Choroid plexus epithelial cell (primary cell): ENCODE measurements around the gene C2orf80.

Experiments
- DNase-seq: peaks from one replicate; pipeline ENCODE4 v3.0.0-alpha.2; 2010; ENCODE audit warnings: low read depth
- H3K4me3 ChIP-seq: 2 replicates; pipeline ENCODE4 v1.5.1; 2011; ENCODE audit warnings: low read depth, mild to moderate bottlenecking, control low read depth, low read length, moderate library complexity
- TF ChIP-seq, protein P1 (sequence below): conservative IDR thresholded peaks from 2 replicates; pipeline ENCODE4 v1.5.1; 2011; ENCODE audit warnings: low read depth, mild to moderate bottlenecking, control low read depth, inconsistent platforms, low read length, moderate library complexity

C2orf80 gene

DNA sequence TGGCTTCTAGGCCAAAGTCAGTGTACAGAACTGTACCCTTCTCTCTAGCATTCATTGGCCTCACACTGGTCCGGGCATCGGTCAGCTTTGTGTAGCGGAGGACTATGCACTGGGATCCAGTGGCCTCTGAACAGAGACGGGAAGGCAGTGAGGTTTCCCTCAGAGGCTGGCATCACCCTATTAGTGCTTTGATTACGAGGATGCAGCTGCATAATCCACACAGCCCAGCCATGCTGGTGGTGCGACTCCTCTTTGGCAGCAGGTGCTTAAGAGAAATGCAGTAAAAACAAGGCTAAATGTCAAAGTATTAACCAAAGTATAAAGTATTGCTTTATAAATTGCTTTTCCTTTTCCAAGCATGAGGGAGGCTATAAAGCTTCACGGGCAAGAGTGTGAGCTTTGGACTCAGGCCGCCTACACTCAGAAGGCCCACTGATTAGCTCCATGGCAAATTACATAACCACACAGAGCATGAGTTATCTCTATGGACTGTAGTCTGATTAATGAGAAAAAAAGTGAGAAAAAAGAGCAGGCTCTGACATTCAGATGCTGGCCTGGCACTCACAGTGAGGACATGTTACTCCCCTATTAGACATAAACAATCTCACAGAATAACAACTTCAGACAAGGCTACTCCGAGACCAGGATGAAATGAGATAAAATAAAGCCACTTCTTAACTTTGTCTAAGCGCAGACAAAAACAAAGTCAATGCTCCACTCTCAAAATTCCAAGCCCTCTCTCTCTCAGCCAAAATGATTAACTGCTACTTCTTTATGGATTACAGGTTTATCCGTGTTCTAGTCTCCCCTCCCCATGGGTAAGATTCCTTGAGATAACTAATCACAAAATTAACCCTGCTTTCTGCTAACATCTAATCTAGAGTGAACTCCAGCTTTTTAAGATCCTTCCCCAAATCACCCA, 53.8 kb downstream of the C2orf80 start:
- DNase-seq = no peak
- TF ChIP-seq, protein P1, sequence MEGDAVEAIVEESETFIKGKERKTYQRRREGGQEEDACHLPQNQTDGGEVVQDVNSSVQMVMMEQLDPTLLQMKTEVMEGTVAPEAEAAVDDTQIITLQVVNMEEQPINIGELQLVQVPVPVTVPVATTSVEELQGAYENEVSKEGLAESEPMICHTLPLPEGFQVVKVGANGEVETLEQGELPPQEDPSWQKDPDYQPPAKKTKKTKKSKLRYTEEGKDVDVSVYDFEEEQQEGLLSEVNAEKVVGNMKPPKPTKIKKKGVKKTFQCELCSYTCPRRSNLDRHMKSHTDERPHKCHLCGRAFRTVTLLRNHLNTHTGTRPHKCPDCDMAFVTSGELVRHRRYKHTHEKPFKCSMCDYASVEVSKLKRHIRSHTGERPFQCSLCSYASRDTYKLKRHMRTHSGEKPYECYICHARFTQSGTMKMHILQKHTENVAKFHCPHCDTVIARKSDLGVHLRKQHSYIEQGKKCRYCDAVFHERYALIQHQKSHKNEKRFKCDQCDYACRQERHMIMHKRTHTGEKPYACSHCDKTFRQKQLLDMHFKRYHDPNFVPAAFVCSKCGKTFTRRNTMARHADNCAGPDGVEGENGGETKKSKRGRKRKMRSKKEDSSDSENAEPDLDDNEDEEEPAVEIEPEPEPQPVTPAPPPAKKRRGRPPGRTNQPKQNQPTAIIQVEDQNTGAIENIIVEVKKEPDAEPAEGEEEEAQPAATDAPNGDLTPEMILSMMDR = no peak
- no peak overlapping the region for H3K4me3 ChIP-seq

DNA sequence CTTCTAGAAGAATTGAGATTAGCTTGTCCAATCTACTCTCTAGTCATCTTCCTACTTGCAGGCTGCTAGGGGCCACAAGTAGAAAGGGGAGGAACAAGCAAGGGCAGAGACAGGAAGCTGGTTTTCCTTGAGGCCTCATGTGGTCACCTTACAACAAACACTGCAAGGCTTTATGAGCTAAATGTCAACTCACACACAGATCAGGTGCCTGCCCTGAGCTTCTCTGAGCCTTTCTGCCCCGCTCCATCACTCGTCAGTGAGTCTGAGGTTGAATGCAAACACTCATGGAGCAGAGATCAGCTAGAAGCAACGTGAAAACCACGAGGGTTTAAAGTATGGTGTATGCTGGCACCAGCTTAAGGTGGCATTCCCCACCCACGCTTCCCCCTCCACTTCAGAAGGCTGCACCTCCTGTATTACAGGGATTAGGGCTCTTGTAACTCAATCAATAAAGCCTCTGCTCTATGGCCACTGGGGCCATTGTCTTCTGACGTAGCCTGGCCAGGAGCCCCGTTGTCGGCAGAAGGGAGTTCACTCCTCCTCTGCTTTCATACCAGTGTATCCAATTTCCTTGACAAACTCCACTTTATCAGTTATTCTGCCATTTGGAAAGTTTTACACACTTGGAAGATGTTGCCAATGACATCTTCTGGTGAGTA, 54.8 kb downstream of the C2orf80 start:
- DNase-seq = no peak
- TF ChIP-seq, protein P1 = no peak

DNA sequence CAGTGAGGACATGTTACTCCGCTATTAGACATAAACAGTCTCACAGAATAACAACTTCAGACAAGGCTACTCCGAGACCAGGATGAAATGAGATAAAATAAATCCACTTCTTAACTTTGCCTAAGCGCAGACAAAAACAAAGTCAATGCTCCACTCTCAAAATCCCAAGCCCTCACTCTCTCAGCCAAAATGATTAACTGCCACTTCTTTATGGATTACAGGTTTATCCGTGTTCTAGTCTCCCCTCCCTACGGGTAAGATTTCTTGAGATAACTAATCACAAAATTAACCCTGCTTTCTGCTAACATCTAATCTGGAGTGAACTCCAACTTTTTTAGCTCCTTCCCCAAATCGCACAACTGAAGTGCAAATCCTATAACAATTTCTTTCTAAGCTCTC, 59.1 kb downstream of the C2orf80 start:
- no peak for DNase-seq
- no peak overlapping the region for H3K4me3 ChIP-seq
- TF ChIP-seq, protein P1 = no peak

More for the DNA sequence above, 54.8 kb downstream of the C2orf80 start:
- no peak overlapping the region for H3K4me3 ChIP-seq

DNA sequence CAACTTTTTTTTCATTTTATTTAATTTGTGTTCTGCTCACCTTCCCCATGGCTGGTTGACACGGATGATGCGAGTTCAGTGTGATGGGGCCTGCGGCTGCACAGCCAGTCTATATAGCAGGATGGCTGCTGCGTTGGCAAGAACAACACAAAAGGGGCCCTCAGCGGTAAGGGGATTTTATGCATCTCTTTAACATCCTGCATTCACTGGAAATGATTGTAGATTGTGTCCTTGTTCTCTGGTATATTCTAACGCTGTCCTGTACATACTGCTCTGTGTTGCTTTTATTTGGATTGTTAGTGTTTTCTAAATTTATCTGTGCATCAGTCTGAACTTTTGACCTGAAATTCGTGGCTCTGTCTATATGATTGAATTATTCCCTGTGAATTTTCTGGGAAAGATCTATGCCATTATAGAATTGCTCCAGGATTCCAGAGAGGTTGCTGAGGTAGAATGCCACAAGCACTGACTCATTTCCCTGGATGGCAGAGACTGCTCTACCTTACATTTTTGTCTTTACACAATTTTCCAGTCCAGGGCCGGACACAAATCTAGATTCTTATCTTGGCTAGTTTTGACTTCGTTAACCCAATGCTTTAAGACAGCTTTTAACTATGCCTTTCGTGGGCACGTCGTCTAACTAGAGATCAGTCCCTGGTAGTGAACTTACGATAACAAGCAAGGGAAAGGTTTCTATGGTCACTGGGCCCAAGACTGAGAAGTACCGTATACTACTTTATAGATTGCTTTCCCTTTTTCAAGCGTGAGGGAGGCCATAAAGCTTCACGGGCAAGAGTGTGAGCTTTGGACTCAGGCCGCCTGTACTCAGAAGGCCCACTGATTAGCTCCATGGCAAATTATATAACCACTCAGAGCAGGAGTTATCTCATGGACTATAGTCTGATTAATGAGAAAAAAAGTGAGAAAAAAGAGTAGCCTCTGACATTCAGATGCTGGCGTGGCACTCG, 59.8 kb downstream of the C2orf80 start, which contains the start of gene CRYGC:
CRYGC (minus strand) TSS at position 85 of the 968 bp plus-strand sequence; CDS start at position 49, 36 bp downstream.
- TF ChIP-seq, protein P1 = no peak
- no peak within 1 kb of the TSS for H3K4me3 ChIP-seq
- no peak for DNase-seq

DNA sequence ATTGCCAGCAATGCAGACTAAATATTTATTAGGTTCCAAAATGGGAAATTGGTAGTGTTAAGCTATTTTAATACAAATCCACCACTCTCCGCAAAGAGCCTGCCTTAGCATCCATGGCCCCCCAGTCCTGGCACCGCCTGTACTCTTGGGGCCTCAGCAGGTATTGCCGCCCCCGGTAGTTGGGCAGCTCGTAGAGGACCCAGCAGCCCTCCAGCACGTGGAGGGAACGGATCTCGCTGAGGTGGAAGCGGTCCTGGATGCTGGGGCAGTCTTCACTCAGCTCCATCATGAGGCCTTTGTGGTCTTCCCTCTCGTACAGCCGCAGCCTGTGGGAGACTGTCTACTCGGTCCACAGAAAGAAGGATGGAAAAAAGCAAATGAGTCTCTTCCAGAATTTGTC, 61.7 kb downstream of the C2orf80 start:
- no peak overlapping the region for H3K4me3 ChIP-seq
- no peak for DNase-seq
- TF ChIP-seq, protein P1 = no peak

DNA sequence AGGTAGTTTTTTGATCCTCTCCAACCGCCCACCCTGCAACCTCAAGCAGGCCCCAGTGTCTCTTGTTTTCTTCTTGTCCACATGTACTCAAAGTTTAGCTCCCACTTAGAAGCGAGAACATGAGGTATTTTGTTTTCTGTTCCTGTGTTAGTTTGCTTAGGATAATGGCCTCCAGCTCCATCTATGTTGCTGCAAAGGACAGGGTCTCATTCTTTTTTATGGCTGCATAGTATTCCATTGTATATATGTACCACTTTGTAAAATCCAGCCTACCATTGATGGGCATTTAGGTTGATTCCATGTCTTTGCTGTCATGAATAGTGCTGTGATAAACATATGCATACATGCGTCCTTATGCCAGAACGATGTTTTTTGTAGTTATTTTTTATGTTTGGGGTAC, 62.7 kb downstream of the C2orf80 start:
- H3K4me3 ChIP-seq = no peak overlapping the region
- no peak for DNase-seq
- TF ChIP-seq, protein P1 = no peak
